Suprapubic skin (tissue), 4 donors: ENCODE data around the gene ATE1.

Experiments used
- CTCF ChIP-seq, 2 donors: fragments of 200-600 bp in 1 of 2; fragments of 450-650 bp in 1 of 2; sonication (generic) in 1 of 2; IDR thresholded peaks; one replicate each; pipeline ENCODE4 v1.5.1; 2016 to 2019; ENCODE audit warnings: antibody characterized with exemption in 2 of 2, mild to moderate bottlenecking in 1 of 2, moderate library complexity in 1 of 2
- EP300 ChIP-seq: sonication (generic); formaldehyde crosslinking; IDR thresholded peaks from one replicate; pipeline ENCODE4 v1.6.1; 2017; ENCODE audit warnings: antibody characterized with exemption
- POLR2A ChIP-seq, 2 donors: fragments of 450-650 bp; IDR thresholded peaks; one replicate each; pipeline ENCODE4 v1.6.1; 2017; ENCODE audit warnings: antibody characterized with exemption in 2 of 2, mild to moderate bottlenecking in 2 of 2, moderate library complexity in 2 of 2
- POLR2AphosphoS5 ChIP-seq, 3 donors: sonication (generic); formaldehyde crosslinking; IDR thresholded peaks; one replicate each; pipeline ENCODE4 v1.6.1; 2017; ENCODE audit warnings: antibody characterized with exemption in 3 of 3

GRCh38 chr10:121828045-121828444, 99.8 kb downstream of the ATE1 start:
- TF ChIP-seq CTCF (IDR thresholded peaks at IDR 0.05) (no peak), POLR2A (IDR thresholded peaks at IDR 0.05) (no peak), POLR2AphosphoS5 (IDR thresholded peaks at IDR 0.05) (no peak), EP300 (no peak)
